GM23338 (cell line): ENCODE measurements around the gene HOXC5. TPM values are rescaled to one million over a fixed set of nuclear protein-coding genes. Genes with fewer than 3 reads are reported as not detected.
A peak's percentile ranks its signal among the peaks of the same experiment; 100 is the strongest.

Experiments
- ATAC-seq: fragments of 200-7000 bp; cut with Tn5 transposase; 3 replicates; pipeline ENCODE4 v1.9.1; 2020
- DNase-seq: peaks from one replicate; pipeline ENCODE4 v3.0.0-alpha.2; 2015; ENCODE audit warnings: low spot score
- H2AFZ ChIP-seq: fragments of 200-600 bp; sonication (generic); 2 replicates; pipeline ENCODE4 v1.8.0; 2016; ENCODE audit warnings: antibody characterized with exemption, mild to moderate bottlenecking, moderate library complexity
- H3F3A ChIP-seq: fragments of 200-600 bp; sonication (generic); replicated peaks from 2 replicates; pipeline ENCODE4 v1.8.0; 2017; ENCODE audit warnings: antibody characterized with exemption, mixed run types, low read depth
- H3K27ac ChIP-seq: fragments of 200-600 bp; sonication (generic); 2 replicates; pipeline ENCODE4 v1.6.1; 2016; ENCODE audit warnings: low read depth
- H3K27me3 ChIP-seq: fragments of 200-600 bp; sonication (generic); 2 replicates; pipeline ENCODE4 v1.8.0; 2016; ENCODE audit warnings: mild to moderate bottlenecking, mixed run types, moderate library complexity; ENCODE audit not compliant: insufficient read depth
- H3K36me3 ChIP-seq: fragments of 200-600 bp; sonication (generic); 2 replicates; pipeline ENCODE4 v1.8.0; 2016; ENCODE audit warnings: mild to moderate bottlenecking; ENCODE audit not compliant: insufficient read depth
- H3K4me1 ChIP-seq: fragments of 200-600 bp; sonication (generic); 2 replicates; pipeline ENCODE4 v1.8.0; 2016; ENCODE audit warnings: mild to moderate bottlenecking, moderate library complexity; ENCODE audit not compliant: insufficient read depth
- H3K4me2 ChIP-seq: fragments of 200-600 bp; sonication (generic); 2 replicates; pipeline ENCODE4 v1.7.1; 2017; ENCODE audit warnings: mixed run types
- H3K4me3 ChIP-seq: fragments of 200-600 bp; sonication (generic); 2 replicates; pipeline ENCODE4 v1.6.1; 2016; ENCODE audit warnings: mixed run types
- H3K79me2 ChIP-seq: fragments of 200-600 bp; sonication (generic); replicated peaks from 2 replicates; pipeline ENCODE4 v1.8.0; 2017; ENCODE audit warnings: mild to moderate bottlenecking; ENCODE audit not compliant: insufficient read depth
- H3K9me2 ChIP-seq: fragments of 200-600 bp; sonication (generic); 2 replicates; pipeline ENCODE4 v1.8.0; 2017; ENCODE audit not compliant: insufficient read depth
- H4K20me1 ChIP-seq: fragments of 200-600 bp; sonication (generic); replicated peaks from 2 replicates; pipeline ENCODE4 v1.8.0; 2017; ENCODE audit warnings: mild to moderate bottlenecking; ENCODE audit not compliant: insufficient read depth
- H3K27ac Mint-ChIP-seq: 2 replicates; pipeline ENCODE4 v1.8.0; 2020; ENCODE audit warnings: inconsistent platforms, mild to moderate bottlenecking, moderate library complexity, mixed read lengths
- H3K27me3 Mint-ChIP-seq: 3 replicates; pipeline ENCODE4 v1.8.0; 2022; ENCODE audit warnings: low read depth, mild to moderate bottlenecking, moderate library complexity, mixed read lengths, inconsistent platforms; ENCODE audit not compliant: insufficient read depth, poor library complexity
- H3K36me3 Mint-ChIP-seq: 3 replicates; pipeline ENCODE4 v1.8.0; 2021; ENCODE audit warnings: low read depth, mild to moderate bottlenecking, inconsistent platforms, moderate library complexity, mixed read lengths
- H3K4me1 Mint-ChIP-seq: 3 replicates; pipeline ENCODE4 v1.8.0; 2020; ENCODE audit warnings: mild to moderate bottlenecking, inconsistent platforms, mixed read lengths
- H3K4me3 Mint-ChIP-seq: 3 replicates; pipeline ENCODE4 v1.8.0; 2021; ENCODE audit warnings: moderate library complexity, mild to moderate bottlenecking, inconsistent platforms, mixed read lengths
- H3K9me3 Mint-ChIP-seq: 3 replicates; pipeline ENCODE4 v1.8.0; 2020; ENCODE audit warnings: moderate library complexity, mild to moderate bottlenecking, inconsistent platforms, mixed read lengths
- CTCF ChIP-seq, 2 experiments: fragments of 200-600 bp in 1 of 2; sonication (generic) in 1 of 2; conservative IDR thresholded peaks; 2 replicates each; pipeline versions ENCODE4 v1.5.1 to v1.6.1; 2016 to 2017; ENCODE audit warnings: antibody characterized with exemption in 2 of 2, low read depth in 2 of 2, mild to moderate bottlenecking in 2 of 2, moderate library complexity in 1 of 2
- EZH2 ChIP-seq: fragments of 200-600 bp; sonication (generic); IDR thresholded peaks from one replicate; pipeline ENCODE4 v1.8.0; 2017; ENCODE audit warnings: antibody characterized with exemption, mild to moderate bottlenecking, low read depth; ENCODE audit not compliant: unreplicated experiment
- REST ChIP-seq: IDR thresholded peaks from one replicate; pipeline ENCODE4 v1.6.1; 2018; ENCODE audit warnings: antibody characterized with exemption; ENCODE audit not compliant: unreplicated experiment
- ZNF331 ChIP-seq: fragments of 250-450 bp; sonication (Bioruptor Pico); IDR thresholded peaks from 2 replicates; pipeline ENCODE4 v1.5.0; 2020; ENCODE audit warnings: low read depth, mild to moderate bottlenecking, moderate library complexity
- ZNF462 ChIP-seq: fragments of 250-450 bp; sonication (Bioruptor Pico); IDR thresholded peaks from 2 replicates; pipeline ENCODE4 v1.5.0; 2020; ENCODE audit warnings: mild to moderate bottlenecking, moderate library complexity
- polyA plus RNA-seq: library from polyadenylated mRNA; unstranded; fragments of >200 nt; fragmentation: Nextera tagmentation; extraction: Ambion mirVana; gene quantifications from 2 replicates; pipeline ENCODE4 v1.2.1, GENCODE V29; 2016
- total RNA-seq: library from RNA; depleted of rRNA; stranded (reverse); fragments of >200 nt; shearing (Covaris generic); gene quantifications from 2 replicates; pipeline ENCODE4 v1.2.3, GENCODE V29; 2014

Gene HOXC5
- total and polyA plus RNA-seq, 2 experiments from 2014 or later = not detected

- no peak for TF ChIP-seq ZNF462 (CRISPR knock-in tag)
- TF ChIP-seq ZNF331 (CRISPR knock-in tag) = no peak
- no peak for TF ChIP-seq EZH2
- no peak for TF ChIP-seq REST
Measured at GRCh38 chr12:53998110-53998899, 34.5 kb upstream of the HOXC5 start (continued).

- Histone ChIP-seq H3F3A (peaks cover 38% of the 10 kb centered on the region), H3K4me1 (peaks cover 28% of the 10 kb centered on the region), H4K20me1 (peaks cover 19% of the 10 kb centered on the region), H3K4me3 (no peak overlapping the region), H3K27ac (no peak overlapping the region), H3K27me3 (peaks cover 100% of the 10 kb centered on the region), H3K9me2 (no peaks in the 10 kb centered on the region), H3K36me3 (no peaks in the 10 kb centered on the region), H3K79me2 (no peaks in the 10 kb centered on the region), H3K4me2 (no peak overlapping the region), H2AFZ (no peak overlapping the region)
- peaks cover 39% of the 10 kb centered on the region for H3K4me1 Mint-ChIP-seq
- no peak for ATAC-seq
- TF ChIP-seq EZH2 (peak; percentile 91), CTCF (conservative IDR thresholded peaks at IDR 0.05; ENCODE audit: low read depth in 2 of 2) (no peak)
- peaks cover 3% of the 10 kb centered on the region for H3K9me3 Mint-ChIP-seq
- no peak for DNase-seq
- peaks cover 100% of the 10 kb centered on the region for H3K27me3 Mint-ChIP-seq
- H3K27ac Mint-ChIP-seq = no peak overlapping the region
- peak overlapping the region; percentile 43; the same call in 1 of the 3 replicates for H3K4me3 Mint-ChIP-seq
- H3K36me3 Mint-ChIP-seq = no peaks in the 10 kb centered on the region
Measured at GRCh38 chr12:53998900-53999236, 34.0 kb upstream of the HOXC5 start.
